ENCODE data around the gene ASXL1. TPM values are rescaled to one million over a fixed set of nuclear protein-coding genes. Genes with fewer than 3 reads are reported as not detected.

ASXL1 gene
- total RNA-seq, 1 experiment from 2014 or later = 38.8 TPM

DNA sequence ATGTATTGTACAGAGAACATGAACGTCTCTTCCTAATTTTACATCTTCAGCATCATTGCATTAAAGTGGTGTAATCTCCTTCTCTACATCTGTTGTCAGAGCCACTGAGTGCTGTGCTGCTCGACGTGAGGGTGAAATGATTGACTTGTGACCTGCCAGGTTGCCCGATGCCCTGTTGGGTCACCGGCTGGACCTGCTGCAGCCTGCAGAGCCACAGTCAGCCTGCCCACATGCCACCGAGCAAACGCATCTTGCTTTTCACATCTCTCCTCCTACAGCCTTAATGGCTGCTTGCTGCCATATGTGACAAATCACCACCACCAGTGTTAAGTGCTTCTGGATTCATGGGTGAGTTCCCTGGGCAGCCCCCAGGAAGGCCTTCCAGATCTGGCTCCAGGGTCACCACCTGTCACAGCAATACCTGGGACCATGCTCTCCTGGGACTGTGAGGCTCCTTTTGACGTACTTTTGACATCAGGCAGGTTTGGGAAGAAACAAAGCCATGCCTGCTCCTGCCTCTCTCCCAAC, 80.3 kb downstream of the ASXL1 start:
- DNase-seq (ENCODE audit: low read depth) = no peak

DNA sequence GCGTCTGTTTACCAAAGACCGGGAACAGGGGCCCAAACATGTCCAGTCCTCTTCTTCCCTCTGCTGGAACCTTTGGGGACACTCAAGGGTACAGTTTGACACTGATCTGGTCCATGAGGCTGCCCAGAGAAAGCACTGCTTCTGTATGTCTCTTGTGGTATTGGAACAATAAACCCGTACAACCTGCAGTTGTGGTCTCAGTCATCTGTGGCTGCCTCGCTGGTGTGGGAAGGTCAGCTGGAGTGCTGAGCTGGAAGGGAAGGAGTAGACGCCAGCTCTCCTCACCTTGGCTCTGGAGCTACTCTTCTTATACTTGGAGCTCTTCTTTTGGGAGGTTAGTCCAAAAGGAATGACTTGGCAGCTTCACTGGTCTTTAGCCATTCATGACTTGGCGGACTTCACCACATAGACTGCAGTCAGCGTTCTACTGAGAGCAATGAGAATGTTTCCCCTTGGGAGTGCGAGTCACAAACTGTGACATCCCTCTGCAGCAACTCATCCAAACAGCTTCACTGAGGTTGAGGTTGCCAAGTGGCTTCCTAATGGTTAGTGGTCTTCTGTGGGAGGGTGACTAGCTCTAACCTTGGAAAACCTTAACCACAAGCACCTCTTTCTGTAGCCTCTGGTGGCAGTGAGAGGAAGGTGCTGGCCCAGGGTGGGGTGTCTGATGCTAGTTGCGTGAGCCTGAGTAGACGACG, 81.2 kb downstream of the ASXL1 start:
- DNase-seq (ENCODE audit: low read depth) = peak; percentile 71

- no peak for DNase-seq (ENCODE audit: low read depth)
Measured at GRCh38 chr20:32440069-32440757, 82.1 kb downstream of the ASXL1 start.

DNA sequence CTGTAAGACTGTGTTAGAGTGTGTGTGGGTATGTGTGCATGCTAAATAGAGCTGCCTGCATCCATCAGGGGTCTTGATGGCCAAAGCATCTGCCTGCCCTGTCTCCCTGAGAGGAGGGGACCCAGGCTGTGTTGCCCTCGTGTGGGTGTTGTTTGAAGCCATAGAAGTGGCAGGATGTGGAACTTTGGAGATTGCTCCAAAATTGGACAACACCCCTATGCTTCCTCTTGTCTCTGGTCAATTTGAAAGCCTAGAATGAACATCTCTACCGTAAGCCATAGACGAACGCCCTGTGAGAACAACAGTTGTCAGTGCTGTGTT, 82.6 kb downstream of the ASXL1 start:
- DNase-seq (ENCODE audit: low read depth) = no peak

GRCh38 chr20:32441638-32442037, 83.5 kb downstream of the ASXL1 start:
- no peak for DNase-seq (ENCODE audit: low read depth)

DNA sequence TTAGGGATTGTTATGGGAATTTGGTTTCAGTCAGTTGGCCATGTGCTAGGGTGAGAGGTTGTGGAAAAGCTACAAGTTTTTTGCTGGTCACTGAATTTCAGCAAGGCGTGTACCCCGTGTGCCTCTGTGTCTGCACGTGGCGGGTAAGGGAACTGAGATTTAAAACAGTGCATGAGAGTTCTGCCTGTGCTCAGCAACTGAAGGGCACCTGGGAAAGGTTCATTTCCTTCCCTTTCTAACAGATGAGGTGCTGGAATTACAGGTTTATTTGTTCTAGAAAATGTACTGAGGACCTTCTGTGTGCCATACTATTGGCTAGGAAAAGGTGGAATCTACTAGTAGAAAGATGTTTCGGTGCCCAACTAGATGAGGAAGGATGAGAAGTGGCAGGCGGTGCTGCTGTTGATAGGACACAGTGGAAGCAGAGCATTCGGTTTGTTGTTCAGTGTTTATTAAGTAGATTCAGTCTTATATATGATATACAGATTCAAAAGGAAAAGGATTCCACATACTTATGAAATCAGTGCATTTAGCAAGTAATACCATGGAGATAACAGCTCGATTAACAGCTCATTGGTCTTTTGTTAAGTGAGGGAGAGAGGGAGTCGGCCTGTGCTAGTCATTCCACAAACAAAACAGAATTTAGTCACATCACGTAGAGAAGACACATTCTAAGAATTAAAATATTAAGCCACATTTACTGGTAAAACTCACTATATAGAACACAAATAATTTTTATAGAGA, 84.7 kb downstream of the ASXL1 start:
- no peak for DNase-seq (ENCODE audit: low read depth)

GRCh38 chr20:32443386-32443974, 85.3 kb downstream of the ASXL1 start:
- peak; percentile 28 for DNase-seq (ENCODE audit: low read depth)

DNA sequence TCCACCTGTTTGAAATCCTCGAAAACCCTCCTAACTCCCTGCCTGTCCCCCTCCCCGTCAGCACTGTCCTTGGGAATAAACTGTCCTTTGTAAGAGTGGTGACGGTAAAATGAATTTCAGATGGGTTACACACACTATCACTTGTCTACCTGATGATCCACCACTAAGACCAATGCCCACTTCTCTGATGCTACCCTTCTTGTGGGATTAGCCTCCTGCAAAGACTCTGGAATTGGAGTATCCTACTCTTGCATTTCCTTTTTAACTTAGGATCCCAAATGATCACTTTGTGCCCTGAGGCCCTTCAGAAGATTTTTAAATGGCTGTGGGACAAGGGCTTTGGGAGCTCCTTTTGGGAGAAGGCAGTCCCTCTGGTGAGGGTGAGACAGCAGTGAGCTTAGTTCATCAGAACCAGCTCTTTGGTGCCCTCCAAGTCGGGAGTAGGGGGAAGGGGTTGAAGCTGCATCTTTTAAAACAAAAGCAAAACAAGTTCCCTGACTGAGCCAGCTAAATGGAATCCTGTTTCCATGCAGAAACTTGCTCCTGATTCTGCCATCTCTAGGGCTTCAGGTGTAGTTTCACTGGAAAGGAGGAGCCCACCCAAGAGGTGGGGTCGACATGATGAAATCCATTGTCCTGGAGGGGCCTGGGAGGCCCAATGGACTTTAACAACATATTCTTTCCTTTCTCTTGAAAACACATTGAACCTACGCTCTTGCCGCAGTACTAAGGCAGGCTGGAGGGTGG, 86.5 kb downstream of the ASXL1 start:
- DNase-seq (ENCODE audit: low read depth) = no peak

GRCh38 chr20:32445539-32446273, 87.6 kb downstream of the ASXL1 start:
- DNase-seq (ENCODE audit: low read depth) = no peak

DNA sequence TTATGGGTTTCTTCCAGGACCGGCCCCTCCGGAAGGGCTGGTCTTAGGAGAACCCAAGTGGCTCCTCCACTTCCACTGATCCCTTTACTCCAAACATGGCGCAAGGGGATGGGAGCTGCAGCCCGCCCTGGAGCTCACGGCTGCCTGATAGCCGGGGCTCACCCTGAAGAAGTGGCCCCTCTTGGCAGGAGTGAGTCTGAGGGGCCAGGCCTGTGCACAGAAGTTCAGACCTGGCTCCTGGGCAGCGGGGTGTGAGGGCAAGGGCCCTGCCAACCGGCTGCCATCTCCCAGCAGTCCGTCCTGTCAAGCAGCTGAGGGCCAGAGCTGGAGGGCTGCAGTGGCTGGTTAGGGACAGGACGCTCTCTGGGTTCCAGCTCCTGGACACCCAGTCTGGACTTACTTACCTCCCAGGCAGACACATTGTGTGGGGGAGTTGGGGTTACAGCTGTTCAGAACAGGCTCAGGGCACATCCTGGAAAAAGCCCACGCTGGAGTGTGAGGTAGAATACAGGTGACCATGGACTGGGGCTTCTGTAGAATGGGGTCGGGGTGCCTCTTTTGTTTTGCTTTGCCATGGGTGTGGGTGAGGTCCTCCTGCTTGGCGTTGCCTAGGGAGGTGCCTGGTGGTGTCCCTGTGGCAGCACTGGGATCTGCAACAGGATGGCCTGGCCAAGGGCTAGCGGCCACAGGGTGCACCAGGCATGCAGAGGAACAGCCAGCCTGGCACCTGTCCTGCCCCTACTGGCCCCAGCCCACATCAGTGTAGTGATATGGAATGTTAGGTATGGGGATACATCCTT, 88.4 kb downstream of the ASXL1 start:
- no peak for DNase-seq (ENCODE audit: low read depth)

- no peak for DNase-seq (ENCODE audit: low read depth)
Measured at GRCh38 chr20:32447136-32448027, 89.3 kb downstream of the ASXL1 start.

GRCh38 chr20:32448306-32449056, 90.3 kb downstream of the ASXL1 start:
- no peak for DNase-seq (ENCODE audit: low read depth)

DNA sequence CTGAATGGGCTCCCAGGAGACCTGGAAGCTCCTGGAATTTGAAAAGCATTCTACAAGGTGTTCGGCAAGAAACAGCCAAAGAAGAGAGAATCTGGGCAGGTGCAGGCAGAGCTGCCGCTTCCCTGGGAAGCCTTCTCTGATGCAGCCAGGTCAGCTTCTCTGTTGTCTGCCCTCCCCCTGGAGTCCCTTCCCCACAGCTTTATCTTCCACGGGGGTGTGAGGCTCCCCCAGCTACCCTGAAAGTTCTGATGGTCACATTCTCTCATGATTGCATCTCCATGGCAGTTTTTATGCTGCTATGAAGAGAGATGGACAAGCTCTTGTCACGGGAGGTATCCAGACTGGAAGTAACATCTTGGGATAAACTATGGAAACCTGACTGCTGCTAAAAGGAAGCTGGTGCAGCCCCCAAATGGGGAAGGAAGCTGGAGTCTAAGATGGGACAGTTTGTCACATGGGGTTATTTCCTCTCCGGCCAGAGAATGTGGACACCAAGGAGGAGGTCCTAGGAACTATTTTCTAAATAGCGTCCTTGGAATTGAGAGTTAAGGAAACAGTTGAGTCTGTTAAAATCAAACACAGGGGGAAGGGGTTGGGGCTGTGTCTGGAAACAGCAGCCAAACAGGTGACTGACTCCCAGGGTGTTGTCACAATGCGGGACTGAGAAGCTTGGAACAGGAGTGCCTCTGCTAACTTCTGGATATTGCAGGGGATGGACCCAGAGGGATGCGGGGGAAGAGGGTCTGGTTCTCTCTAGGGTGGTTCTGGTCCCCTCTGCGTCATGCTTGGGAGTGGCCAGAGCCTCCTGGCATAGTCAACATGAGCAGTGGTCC, 91.1 kb downstream of the ASXL1 start:
- DNase-seq (ENCODE audit: low read depth) = no peak

DNA sequence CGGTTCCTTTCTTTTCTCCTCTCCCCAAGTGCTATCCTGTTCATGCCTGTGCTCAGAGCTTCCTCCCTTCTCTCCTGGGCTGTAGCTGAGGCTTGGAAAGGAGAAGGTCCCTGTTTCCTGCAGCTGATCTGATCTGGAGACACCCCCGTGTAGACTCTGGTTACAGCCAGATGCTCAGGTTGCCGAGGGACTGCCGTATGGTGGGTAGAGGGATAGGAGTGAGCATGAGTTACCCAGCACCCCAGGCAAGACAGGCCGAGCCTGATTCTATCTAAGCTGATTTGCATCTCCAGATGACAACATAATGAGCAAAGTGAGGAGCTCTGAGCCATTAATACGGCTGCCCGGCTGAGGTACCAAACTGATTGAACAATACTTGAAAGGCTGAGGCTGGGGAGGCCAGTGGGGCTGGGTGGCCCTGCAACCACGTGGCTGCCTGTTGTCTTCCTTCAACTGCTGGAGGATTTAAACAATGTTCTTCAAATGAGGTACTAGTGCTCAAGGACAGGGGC, 91.8 kb downstream of the ASXL1 start:
- DNase-seq (ENCODE audit: low read depth) = no peak

- DNase-seq (ENCODE audit: low read depth) = no peak
Measured at GRCh38 chr20:32450484-32451061, 92.4 kb downstream of the ASXL1 start.

GRCh38 chr20:32451340-32451681, 93.2 kb downstream of the ASXL1 start:
- no peak for DNase-seq (ENCODE audit: low read depth)
